Fibroblast of skin of right quadriceps (primary cell): ENCODE measurements around the gene RIMBP2.

Source experiments
- DNase-seq: peaks from one replicate; pipeline ENCODE4 v3.0.0-alpha.2; 2013

Gene RIMBP2

GRCh38 chr12:130477266-130477665, 238.8 kb downstream of the RIMBP2 start:
- no peak for DNase-seq

GRCh38 chr12:130476451-130477135, 239.5 kb downstream of the RIMBP2 start:
- DNase-seq, result no peak

- DNase-seq, result no peak
These were observed 241.4 kb downstream of the RIMBP2 start for GRCh38 chr12:130474599-130475269.

GRCh38 chr12:130473266-130473665, 242.8 kb downstream of the RIMBP2 start:
- no peak for DNase-seq

GRCh38 chr12:130470969-130471368, 245.1 kb downstream of the RIMBP2 start:
- DNase-seq, result no peak

GRCh38 chr12:130469552-130469951, 246.5 kb downstream of the RIMBP2 start:
- no peak for DNase-seq

GRCh38 chr12:130468700-130469245, 247.3 kb downstream of the RIMBP2 start:
- no peak for DNase-seq

GRCh38 chr12:130468186-130468585, 247.9 kb downstream of the RIMBP2 start:
- DNase-seq, result no peak

GRCh38 chr12:130465626-130466025, 250.5 kb downstream of the RIMBP2 start:
- no peak for DNase-seq

- DNase-seq, result no peak
These were observed 251.1 kb downstream of the RIMBP2 start for GRCh38 chr12:130465046-130465445.

GRCh38 chr12:130463818-130464670, 252.1 kb downstream of the RIMBP2 start:
- DNase-seq, result no peak

GRCh38 chr12:130463275-130463658, 252.8 kb downstream of the RIMBP2 start:
- no peak for DNase-seq

GRCh38 chr12:130462558-130463274, 253.4 kb downstream of the RIMBP2 start:
- DNase-seq, result no peak

- no peak for DNase-seq
These were observed 254.1 kb downstream of the RIMBP2 start for GRCh38 chr12:130461839-130462557.

- no peak for DNase-seq
These were observed 254.7 kb downstream of the RIMBP2 start for GRCh38 chr12:130461447-130461815.

- no peak for DNase-seq
These were observed 255.3 kb downstream of the RIMBP2 start for GRCh38 chr12:130460611-130461446.

GRCh38 chr12:130459916-130460315, 256.2 kb downstream of the RIMBP2 start:
- DNase-seq, result no peak

- no peak for DNase-seq
These were observed 257.8 kb downstream of the RIMBP2 start for GRCh38 chr12:130458341-130458740.

- no peak for DNase-seq
These were observed 258.9 kb downstream of the RIMBP2 start for GRCh38 chr12:130457215-130457614.

GRCh38 chr12:130456375-130457199, 259.5 kb downstream of the RIMBP2 start:
- no peak for DNase-seq
